ENCODE measurements around the gene KRTAP2-4.
"Not testable (repeated sequence)": the region's sequence is repeated elsewhere in the genome, so short reads cannot be mapped to it uniquely, and the experiment has no call there.

GRCh38 chr17:41083427-41083826, 17.7 kb upstream of the KRTAP2-4 start:
- not testable (repeated sequence) for TF ChIP-seq CTCF (IDR thresholded peaks at IDR 0.05; ENCODE audit: low read depth, low read length); EZH2phosphoT487 (IDR thresholded peaks at IDR 0.05; ENCODE audit: low read depth)

Measured in OCI-LY3 (cell line).